KG1 (cell line): Measurements from ENCODE around the gene JMJD1C.

Experiments used
- DNase-seq: peaks from one replicate; lab custom pipeline; 2025; lab: John Stamatoyannopoulos, UW

JMJD1C gene

DNA sequence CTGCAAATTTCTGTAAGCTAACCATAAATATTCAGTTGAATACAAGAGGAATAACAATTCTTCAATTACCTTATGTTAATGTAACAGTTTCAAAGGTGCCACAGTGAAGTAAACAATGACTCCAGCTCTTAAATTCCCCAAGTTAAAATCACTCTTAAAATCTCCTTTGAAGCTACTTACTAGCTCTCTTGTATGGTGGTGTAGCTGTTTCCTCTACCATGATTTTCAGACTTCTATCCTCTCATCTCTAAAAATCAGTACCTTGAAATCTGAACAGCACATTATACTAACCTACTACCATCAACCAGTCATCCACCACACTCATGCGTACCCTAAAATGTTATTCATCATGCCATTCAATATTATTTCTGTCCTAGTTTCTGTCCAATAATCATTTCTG lies 29.6 kb downstream of the JMJD1C start:
- no peak for DNase-seq

DNA sequence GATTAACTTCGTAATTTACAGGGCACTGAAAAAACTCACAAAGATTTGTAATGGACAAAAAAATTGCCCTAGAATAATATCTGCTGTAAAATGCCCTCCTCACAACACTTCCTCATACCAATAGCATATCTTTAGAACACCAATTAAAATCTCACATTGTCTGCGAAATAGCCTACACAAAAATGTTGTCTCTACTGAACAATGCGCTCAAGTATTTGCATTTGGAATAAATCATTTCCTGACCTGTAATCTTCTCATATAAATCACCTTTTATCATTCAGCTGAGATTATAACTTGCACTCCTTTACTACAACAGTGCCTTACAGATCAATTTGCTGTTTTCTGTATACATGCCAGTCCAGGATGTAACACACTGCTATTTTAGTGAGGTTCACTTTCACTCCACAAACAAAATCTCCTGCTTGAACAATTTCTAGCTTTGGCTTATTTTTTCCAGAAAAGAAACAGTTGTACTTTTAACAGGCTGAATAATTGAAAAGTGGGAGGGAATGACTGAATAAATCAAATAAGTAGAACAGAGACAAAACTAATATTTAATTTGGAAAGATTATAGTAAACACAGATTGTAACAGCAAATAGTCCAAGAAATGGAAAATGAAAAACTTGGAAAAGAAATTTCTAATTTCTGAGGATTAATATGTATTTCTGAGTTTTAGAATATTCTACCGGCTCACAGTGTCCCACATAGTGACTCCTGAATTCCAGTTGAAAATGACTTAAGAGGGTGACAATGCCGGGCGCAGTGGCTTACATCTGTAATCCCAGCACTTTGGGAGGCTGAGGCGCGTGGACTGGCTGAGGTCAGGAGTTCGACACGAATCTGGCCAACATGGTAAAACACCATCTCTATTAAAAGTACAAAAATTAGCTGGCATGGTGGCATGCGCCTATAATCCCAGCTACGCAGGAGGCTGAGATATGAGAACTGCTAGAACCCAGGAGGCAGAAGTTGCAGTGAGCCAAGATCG lies 30.6 kb downstream of the JMJD1C start:
- DNase-seq: no peak

DNA sequence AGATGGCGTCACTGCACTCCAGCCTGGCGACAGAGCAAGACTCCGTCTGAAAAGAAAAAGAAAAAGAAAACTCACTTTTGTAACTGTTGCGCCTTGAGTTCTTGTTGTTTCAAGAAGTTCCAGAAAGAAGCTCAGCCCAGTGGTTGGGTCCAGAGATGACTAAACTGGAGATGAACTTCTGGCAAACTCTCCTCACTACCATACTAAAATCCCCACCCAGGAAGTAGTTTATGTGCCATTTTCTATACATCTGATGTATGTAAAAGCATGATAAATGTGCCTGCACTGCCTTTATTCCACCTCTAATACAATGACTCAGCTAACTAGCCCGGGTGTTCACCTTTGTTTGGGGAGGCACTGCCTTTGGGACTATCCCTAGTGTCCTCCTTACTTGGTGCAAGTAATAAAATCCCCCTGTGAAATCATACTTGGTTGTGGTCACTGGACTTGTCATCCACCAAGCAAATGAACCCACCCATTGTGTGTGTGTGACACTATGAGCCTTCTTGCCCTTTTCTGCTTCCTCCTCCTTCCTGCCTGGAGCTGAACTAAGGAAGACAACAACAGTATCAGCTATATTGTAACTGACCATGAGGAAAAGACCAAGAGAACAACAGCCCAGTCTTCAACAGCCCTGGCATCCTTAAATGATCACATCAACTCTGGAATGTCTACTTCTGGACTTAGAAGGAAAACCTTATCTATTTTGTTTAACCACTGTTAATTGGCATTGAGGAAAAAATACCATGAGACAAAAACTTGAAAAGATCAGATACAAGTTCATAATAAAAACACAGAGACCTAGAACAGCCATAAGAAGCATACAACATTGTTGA lies 33.6 kb downstream of the JMJD1C start:
- DNase-seq: no peak

DNA sequence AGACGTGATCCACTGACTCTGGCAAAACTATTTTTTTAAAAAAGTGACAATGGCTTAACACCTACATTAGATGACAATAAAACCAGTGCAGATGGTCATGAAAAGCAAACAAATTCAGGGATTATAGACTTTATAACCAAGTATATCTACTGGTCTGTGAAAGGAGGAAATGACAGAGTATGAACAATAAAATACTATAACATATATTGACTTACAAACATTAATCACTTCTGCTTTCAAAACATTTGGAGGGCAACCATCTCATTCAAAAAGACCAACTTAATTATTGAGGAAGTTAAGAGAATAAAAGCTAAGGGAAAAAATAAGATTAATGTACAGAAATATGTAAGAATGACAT lies 34.8 kb downstream of the JMJD1C start:
- no peak for DNase-seq

DNA sequence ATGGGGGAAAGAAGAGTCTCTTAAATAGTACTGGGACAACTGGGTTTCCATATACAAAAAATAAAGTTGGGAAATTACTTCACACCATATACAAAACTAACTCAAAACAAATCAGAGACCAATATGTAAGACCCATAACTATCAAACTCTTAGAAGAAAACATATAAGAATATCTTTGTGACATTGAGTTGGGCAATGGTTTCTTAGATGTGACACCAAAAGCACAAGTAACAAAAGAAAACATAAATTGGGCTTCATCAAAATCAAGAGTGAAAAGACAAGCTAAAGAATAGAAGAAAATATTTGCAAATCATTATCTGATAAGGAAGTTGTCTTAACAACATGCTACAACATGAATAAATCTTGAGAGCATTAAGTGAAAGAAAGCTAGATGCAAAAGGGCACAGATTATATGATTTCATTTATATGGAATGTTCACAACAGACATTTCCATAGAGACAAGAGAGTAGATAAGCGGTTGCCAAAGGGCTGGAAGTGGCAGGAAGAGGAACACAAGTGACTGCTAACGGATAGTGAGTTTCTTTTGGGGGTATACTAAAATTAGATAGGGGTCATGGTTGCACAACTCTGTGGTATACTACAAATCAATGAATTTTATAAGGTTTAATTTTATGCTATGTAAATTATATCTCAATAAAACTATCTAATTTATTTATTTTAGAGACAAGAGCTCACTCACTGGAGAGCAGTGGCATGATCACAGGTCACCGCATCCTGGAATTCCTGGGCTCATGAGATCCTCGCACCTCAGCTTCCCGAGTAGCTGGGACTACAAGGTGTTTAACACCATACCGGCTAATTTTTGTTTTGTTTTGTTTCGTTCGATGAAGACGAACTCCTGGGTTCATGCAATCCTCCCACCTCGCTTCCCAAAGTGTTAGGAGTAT lies 35.4 kb downstream of the JMJD1C start:
- DNase-seq: no peak

DNA sequence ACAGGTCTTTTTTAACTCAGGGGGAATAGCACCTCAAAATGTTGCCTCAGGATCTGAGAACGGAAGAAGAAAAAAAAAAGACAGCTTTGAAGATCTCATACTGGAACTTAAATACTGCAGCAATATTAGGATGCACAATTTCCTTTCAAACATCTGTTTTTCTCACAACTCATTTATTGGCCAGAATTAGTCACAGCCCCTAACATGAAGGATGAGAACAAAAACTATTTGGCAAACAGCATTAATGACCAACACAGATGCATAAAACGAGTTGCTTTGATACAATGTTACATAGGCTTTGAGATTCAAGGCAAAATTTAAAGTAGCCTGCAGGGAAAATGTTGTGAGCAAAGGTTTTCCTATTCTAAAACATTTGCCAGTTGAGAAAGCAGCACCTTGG lies 36.5 kb downstream of the JMJD1C start:
- no peak for DNase-seq

DNA sequence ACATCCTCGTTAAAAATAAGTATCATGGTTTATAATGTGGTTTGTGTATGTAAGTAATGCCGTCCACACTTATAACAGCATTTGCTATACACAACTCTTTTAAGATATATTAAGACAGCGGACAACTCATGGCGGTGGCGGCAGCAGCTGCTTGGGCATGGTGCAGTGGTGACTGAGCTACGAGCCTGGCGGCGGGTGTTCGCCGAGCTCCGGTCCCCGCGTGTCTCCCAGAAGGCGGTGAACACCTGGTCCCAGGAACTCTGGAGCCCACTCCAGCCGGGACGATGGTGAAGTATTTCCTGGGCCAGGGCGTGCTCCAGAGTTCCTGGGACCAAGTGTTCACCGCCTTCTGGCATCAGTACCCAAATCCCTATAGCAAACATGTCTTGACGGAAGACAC lies 38.8 kb downstream of the JMJD1C start:
- DNase-seq: no peak

DNA sequence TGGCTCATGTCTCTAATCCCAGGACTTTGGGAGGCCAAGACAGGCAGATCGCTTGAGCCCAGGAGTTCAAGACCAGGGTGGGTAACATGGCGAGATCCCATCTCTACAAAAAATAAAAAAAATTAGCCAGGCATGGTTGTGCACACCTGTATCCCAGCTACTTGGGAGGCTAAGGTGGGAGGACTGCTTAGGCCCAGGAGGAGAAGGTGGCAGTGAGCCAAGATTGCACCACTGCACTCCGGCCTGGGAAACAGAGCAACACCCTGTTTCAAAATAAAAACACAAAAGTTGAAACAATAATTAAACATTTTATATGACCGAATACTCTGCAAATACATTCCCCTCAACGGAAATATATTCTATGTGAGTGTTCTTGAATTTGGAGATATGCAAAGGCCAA lies 40.3 kb downstream of the JMJD1C start:
- no peak for DNase-seq

DNA sequence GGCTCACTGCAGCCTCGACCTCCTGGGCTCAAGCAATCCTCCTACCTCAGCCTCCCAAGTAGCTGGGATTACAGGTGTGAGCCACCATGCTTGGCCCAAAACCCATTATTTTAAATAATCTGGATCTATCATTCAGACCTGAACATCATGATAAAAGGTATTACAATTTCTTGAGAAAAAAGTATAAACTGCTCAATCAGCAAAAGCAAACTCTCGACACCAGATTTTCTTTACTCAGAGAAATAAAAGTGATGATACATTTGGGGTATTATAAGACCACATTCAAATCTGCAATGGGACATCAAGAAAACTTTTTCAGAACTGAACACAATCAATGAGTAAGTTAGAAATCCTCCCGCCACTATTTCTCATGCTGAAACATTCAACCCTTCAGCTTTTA lies 41.2 kb downstream of the JMJD1C start:
- no peak for DNase-seq

DNA sequence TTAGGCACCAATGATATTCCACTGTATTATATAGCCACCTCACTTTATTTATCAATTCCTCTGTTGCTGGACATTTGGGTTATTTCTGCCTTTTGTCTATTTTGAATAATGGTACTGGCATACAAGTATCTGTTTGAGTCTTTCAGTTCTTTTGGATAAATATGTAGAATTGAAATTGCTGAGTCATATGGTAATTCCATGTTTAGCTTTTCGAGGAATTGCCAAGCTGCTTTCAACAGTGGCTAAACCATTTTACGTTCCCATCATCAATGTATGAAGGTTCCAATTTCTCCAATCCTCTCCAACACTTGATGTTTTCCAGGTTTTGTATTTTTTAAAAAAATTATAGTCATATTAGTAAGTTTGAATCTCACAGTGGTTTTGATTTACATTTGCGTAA lies 42.3 kb downstream of the JMJD1C start:
- no peak for DNase-seq

DNA sequence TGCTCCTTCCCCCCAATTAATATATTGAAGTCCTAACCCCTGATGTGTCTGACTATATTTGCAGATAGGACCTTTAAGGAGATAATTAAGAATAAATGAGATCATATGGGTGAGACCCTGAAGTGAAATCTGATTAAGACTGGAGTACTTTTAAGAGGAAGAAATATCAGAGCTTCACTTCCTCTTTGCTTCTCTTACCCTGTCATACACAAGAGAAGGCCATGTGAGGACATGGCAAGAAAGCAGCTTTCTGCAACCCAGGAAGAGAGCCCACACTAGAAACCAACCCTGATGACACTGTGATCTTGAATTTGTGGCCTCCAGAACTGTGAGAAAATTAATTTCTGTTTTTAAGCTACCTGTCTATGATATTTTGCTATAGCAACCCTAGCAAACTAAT lies 44.2 kb downstream of the JMJD1C start:
- no peak for DNase-seq

DNA sequence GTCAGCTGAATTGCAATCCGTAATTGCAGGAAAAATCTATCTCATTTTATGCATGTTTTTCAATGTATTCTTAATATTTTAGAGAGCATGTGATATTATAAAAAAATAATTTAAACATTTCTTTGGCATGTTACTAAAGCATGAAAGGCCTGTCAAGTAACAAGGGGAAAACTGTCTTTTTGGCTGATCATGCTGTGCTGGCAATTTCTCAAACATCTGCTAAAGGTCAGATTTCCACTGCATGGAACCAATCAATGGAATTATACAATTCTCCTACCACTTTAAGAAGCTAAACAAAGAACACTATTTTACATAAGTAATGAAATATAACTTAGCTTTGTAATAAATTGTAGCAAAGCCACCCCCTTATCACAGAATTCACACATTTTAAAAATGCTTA lies 49.4 kb downstream of the JMJD1C start:
- DNase-seq: no peak

DNA sequence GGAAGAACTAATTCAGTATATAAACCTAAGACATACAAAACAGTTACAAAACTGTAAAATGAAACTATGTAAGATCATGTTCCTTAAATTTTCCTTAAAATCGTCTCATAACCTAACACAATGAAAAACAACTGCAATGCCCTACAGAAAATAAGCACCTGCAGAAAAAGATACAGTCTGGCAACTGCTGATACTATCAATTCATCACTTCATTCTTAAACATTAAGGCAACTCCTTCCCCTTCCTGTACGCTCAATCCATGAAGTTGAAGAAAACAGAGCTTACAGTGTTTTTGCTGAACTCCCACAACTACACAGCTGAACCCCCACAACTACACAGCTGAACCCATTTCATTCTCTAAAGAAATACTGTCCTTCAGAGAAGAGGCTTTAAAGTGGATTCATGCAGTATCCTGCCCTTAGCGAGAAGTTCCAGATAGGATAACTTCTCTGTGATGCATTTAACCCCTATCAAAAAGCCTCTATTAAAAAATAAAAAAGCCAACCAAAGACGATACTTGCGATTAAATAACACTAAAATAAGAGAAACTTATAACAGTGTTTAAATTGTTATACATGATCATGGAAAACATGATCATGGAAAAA lies 50.0 kb downstream of the JMJD1C start:
- no peak for DNase-seq

DNA sequence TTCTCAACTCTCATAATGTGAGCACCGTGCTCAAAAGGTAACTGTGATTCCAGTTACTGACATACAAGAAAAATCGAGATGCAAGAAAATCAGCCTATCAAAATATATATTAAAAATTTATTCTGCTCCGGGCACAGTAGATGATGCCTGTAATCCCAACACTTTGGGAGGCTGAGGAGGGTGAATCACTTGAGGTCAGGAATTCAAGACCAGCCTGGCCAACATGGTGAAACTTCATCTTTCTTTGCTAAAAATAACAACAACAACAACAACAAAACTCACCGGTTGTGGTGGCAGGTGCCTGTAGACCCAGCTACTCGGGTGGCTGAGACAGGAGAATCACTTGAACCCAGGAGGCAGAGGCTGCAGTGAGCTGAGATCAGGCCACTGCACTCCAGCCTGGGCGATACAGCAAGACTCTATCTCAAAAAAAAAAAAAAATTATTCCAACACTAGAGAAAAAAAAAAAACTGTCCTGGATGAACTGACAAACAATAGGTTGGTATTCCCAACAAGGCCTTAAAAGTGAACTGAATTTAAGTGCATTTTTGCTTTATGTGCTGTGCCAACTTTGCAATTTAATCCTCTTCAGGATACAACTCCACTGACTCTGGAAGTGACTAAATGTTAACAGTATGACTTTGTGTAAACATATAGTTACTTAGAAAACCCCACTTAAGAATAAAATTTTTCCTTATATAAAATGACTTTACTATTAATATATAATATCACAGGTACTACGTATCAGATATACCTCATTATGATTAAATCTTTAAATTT lies 51.1 kb downstream of the JMJD1C start:
- DNase-seq: no peak

DNA sequence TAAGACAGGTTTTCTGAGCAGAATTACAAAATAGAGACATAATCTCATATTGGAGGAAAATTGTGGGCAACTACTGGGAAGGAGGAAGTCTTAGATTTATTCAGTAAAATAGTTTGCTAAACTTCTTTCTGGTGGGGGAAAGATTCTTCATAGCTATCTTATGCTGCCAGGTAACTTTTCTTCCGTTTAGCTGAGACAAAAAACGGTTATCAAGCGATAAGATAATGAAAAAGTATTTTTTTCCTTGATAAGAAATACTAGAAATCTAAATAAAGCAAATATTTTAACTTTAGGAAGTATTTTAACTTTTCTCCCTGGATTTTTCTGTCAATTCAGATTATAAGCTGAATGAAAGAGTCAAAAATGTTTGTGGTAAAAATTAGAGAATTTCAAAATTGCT lies 52.3 kb downstream of the JMJD1C start:
- DNase-seq: no peak

DNA sequence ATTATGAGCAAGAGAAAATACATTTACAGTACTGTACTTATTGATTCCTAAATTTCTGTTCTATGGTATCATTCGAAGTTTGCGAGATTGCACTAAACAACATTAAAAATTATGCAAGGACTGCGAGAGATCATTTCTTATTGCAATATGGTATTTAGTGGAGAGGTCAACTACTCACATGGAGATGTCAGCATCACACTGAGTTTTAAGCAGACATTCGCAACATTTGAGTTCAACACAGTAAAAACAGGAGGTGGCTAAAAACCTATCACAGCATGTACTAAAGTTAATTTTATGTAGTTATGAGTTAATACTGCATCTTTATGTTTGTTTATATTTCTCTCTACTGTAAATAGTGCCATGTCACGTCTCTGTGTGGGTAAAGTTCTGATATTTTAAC lies 53.5 kb downstream of the JMJD1C start:
- DNase-seq: no peak

DNA sequence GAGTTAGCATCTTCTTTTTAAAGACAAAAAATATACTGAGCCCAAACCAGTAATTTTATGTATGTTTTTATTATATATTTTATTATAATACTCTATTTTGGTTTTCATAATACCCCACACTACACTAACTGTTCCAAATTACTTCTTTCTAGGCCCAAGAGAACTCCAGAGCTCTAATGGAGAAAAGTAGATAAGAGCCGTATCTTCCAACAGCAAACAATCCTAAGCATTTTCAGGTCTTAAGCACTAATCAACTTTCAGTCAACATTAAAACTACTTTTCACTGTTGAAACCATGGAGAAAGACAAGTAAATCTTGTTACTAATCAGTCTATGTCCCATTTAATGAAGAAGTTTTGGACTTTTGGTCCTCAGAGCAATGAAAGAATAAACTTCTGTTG lies 55.1 kb downstream of the JMJD1C start:
- no peak for DNase-seq

DNA sequence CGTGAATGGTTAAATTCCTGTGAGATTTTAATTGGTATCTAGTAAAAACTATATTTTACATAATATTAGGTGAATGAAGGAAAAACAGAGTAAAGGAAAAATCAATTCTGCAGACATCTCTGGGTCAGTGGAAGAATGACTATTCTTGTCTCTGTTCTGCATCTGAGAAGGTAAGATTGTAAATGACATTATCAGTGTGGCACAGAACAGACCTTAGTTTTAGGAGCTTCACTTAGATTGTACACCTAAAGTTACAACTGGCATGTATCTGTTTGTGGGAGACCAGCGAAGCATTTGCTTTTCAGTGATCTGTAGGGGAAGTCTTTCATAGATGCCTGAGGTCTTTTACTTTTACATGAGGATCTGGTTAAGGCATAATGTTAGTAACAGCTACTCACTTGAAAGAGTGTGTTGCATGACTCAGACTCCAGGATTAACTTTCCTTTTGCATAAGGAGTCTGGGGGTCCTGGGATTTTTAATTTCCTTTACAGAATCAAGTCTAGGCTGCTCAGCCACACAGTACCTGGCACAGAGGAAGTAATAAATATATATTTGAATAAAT lies 56.2 kb downstream of the JMJD1C start:
- no peak for DNase-seq

DNA sequence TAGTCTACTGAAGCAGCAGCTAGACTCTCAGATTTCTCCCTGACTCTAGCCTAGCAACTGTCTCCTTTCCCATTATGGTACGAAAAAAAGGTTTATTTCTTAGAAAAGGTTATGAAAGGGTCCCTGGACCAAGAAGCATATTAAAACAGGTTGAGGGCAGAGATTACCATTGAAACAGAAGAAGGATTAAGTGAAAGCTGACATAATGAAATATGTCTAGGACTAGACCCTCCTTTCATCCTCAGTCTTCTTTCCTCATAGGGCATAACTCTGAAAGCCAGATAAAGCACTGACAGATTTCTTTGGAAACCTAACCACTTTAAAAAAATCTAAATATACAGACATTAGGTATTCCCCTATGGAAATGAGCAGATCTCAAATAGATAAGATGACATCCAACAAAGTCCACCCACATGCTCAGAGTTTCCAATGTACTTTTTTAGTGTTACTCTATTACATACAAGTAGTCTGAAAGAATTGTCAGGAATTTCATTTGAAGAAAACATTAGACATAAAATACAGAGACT lies 58.6 kb downstream of the JMJD1C start:
- DNase-seq: no peak

DNA sequence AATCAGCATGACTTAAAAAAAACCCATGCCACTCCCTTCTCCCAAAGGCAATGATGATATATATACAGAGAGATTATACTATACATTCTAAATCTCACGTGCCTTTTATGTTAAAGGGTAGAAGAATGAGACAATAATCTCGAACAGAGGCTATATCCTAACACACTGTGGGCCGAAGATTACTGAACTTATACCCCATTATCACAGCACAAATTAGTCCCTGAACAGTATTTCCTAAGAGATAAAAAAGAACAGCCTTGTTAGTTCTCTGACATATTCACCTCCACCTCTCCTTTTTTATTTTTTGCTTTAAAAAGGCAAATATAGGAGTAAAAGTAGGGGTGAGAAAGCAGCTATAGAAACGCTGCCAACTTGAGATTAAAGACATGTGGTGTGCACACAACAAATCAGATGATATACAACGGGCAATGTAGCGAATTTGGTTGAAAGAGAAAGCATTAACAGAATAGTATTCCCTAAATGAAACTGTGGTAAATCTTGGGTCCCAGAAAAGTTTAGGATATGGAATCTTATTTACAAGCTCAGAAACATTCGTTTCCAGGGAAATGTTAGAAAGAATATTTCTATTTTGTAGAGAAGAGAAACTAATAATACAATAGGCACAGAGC lies 69.5 kb downstream of the JMJD1C start:
- no peak for DNase-seq
